HG03064 (cell line): ENCODE measurements around the gene GJB4.

ENCODE experiments used
- ATAC-seq: cut with Tn5 transposase; IDR thresholded peaks from one replicate; pipeline ENCODE4 v1.9.1; 2021; ENCODE audit warnings: low read depth; ENCODE audit not compliant: unreplicated experiment

GJB4 gene

DNA sequence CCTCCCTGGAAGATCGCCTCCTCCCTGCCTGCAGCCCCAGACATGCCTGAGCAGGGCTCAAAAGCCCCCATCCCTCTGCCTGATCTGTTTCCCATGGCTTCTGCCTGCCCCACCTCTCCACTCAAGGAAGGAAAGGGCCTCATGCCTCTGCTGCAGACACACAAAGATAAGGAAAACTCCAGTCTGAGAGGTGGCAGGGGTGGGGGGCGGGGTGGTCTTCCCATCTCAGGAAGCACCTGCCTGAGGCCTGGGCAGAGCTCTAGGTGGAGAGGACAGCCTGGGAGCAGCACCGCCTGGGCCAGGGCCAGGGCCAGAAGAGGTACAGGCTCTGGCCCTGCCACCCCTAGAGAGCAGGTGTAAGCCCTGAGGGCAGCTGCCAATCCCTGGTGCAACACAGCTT, 17.4 kb downstream of the GJB4 start:
- ATAC-seq, result no peak

GRCh38 chr1:34777519-34778321, 18.2 kb downstream of the GJB4 start:
- no peak for ATAC-seq

DNA sequence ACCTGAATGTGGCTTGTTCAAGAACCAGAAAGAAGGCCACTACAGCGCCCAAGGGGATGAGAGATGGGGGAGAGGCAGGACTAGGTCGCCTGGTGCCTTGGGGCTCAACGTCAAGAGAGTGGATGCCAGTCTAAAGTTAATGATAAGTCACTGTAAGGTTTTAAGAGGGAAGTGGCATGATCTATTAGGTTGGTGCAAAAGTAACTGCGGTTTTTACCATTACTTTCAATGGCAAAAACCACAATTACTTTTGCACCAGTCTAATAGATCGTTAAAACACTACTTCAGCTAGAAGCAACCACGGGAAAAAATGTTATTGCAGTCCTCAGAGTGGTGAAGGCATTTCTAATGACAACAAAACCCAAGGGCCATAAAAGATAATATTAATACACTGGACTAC, 18.8 kb downstream of the GJB4 start:
- ATAC-seq, result no peak

- ATAC-seq, result no peak
These were observed 19.5 kb downstream of the GJB4 start for GRCh38 chr1:34779005-34779404.

DNA sequence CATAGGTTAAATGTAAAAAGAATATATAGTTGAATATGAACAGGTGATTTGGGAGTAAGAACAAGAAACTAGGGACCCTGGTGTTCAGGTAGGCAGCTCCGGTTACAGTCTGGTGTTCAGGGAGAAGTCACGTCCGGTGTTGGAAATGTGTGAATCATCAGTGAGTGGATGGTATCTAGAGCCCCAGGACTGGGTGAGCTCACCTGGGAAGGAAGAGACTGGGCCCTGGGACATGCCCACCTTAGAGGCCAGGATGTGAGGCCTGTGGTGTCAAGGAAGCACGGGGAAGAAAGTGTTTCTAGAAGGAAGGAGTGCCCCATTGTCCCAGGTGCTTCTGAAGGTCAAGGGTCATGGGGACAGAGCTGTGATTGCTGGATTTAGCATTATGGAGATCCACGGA, 20.0 kb downstream of the GJB4 start:
- ATAC-seq, result no peak

DNA sequence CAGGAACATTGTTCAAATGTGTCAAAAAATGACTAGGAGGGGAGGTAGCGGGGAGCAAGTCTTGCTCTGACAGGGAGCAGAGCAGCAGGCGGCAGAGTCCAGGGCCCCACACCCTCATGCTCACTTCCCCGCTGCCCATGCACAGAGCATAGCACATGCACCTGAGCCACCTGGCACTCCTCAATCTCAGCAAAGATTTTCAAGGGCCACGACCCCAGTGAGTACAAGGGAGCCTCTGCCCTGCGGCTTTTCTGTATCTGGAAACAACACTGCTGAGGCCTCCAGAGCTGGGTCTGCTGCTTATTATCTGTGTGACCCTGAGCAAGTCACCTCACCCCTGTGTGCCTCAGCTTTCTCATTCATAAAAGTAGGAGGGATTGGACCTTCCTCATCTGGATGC, 20.4 kb downstream of the GJB4 start:
- ATAC-seq, result no peak

- no peak for ATAC-seq
These were observed 21.0 kb downstream of the GJB4 start for GRCh38 chr1:34780528-34780927.

DNA sequence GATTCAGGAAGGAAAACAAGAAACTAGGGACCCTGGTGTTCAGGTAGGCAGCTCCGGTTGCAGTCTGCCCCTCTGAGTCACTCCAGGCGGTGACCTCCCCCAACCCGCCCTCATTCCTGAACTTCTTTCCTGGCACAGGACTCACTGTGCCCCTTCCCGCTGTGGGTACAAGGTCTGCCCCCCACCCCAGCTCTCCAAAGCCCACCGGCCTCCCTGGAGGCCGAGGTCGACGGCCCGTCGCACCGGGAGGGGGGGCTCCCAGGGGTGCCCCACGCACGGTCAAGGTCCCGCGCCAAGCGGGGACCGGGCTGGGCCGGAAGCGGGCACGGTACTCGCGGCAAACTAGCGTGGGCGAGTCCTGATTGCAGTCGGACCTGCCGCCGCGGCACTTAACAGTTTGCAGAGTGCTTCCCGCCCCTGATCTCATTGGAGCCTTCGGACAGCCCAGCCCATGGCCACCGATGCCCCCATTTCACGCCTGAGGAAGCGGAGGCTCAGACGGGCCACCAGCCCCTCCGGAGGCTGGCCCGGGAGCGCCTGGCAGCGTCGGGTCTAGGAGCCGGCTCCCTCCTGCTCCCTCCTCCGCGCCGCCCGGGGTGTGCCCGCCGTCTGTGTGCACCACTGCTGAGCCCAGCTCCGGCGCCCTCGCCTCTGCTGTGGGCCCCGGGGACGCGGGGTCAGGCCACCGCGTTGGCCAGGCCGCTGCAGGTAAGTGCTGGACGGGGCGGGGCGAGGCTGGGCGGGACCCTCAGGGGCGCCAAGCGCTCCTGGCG, 21.7 kb downstream of the GJB4 start, which contains the start of gene GJB3:
Gene GJB3 (plus strand): TSS at position 144 of the 773 bp plus-strand sequence. CDS start 3,549 bp downstream, outside the sequence.
- no peak for ATAC-seq

DNA sequence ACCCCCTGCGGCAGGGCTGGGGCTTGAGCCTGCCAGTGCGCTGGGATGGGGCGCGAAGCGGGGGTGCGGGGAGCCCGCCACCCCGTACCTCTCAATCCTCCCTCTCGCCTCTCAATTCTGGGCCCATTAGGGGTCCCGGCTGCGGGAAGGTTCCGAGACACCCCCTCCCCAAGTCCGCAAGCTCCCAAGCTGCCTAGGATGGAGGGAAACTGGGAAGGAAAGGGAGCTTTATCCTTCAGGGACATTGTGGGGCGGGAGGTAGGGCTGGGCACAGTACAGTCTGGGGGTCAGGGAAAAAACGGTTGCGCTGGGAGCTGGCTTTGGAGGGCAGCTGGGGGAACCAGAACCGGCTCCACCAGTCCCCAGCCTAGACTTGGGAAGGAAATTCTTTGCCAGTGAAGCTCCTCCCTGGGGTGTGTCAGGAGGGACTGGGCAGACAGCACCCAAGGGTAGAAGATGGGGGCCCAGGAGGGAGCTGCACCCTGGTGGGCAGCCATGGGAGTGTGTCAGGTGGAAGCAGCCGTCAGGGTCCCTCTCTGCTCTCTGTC, 22.4 kb downstream of the GJB4 start:
- no peak for ATAC-seq

DNA sequence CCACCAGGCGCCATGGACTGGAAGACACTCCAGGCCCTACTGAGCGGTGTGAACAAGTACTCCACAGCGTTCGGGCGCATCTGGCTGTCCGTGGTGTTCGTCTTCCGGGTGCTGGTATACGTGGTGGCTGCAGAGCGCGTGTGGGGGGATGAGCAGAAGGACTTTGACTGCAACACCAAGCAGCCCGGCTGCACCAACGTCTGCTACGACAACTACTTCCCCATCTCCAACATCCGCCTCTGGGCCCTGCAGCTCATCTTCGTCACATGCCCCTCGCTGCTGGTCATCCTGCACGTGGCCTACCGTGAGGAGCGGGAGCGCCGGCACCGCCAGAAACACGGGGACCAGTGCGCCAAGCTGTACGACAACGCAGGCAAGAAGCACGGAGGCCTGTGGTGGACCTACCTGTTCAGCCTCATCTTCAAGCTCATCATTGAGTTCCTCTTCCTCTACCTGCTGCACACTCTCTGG, 25.2 kb downstream of the GJB4 start:
- no peak for ATAC-seq

- ATAC-seq, result no peak
These were observed 25.8 kb downstream of the GJB4 start for GRCh38 chr1:34785231-34785874.

DNA sequence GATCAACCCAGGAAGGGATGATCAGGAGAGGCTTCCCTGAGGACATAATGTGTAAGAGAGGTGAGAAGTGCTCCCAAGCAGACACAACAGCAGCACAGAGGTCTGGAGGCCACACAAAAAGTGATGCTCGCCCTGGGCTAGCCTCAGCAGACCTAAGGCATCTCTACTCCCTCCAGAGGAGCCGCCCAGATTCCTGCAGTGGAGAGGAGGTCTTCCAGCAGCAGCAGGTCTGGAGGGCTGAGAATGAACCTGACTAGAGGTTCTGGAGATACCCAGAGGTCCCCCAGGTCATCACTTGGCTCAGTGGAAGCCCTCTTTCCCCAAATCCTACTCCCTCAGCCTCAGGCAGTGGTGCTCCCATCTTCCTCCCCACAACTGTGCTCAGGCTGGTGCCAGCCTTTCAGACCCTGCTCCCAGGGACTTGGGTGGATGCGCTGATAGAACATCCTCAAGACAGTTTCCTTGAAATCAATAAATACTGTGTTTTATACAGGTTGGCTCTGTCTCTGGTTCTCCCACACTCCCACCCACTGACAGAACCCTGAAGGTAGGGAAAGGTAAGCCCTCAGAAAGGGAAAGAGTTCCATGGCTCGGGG, 26.4 kb downstream of the GJB4 start:
- no peak for ATAC-seq

DNA sequence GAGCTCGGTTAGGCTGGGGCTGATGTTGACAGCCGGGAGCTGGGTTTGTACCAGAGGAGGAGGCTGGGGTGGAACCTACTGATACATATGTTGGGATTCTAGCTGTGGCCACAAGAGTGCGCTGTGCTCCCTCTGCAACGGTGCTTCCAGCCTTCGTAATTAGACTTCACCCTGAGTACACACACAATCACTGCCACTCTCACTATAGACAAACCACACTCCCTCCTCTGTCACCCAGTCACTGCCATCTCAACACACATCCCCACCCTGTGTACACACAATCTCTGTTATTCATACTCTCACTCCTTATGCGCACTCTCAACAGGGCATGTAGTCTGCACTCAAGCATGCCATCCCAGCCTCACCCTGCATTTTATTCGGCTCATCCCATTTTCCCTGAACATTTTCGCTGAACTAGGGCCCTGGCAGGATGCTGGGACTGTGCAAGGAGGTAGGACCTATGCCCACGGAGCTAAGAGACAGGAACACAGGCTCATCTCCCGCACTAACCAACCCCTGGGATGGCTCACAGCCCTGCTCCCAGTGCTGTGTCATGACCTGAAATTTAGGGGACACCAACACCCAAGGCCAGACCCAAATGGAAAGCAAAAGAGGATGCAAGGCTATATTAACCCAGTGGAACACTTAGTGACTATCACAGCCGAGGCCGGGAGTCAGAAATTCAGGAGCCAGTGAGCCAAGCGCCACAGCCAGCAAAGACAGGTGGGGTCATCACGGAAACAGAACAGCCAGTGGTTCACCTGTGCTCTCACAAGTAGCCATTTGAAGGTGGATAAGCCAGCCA, 27.2 kb downstream of the GJB4 start:
- no peak for ATAC-seq

- no peak for ATAC-seq
These were observed 28.2 kb downstream of the GJB4 start for GRCh38 chr1:34787461-34788420.

- no peak for ATAC-seq
These were observed 31.4 kb downstream of the GJB4 start for GRCh38 chr1:34790985-34791384.

- no peak for ATAC-seq
These were observed 32.9 kb downstream of the GJB4 start for GRCh38 chr1:34792424-34792823.

DNA sequence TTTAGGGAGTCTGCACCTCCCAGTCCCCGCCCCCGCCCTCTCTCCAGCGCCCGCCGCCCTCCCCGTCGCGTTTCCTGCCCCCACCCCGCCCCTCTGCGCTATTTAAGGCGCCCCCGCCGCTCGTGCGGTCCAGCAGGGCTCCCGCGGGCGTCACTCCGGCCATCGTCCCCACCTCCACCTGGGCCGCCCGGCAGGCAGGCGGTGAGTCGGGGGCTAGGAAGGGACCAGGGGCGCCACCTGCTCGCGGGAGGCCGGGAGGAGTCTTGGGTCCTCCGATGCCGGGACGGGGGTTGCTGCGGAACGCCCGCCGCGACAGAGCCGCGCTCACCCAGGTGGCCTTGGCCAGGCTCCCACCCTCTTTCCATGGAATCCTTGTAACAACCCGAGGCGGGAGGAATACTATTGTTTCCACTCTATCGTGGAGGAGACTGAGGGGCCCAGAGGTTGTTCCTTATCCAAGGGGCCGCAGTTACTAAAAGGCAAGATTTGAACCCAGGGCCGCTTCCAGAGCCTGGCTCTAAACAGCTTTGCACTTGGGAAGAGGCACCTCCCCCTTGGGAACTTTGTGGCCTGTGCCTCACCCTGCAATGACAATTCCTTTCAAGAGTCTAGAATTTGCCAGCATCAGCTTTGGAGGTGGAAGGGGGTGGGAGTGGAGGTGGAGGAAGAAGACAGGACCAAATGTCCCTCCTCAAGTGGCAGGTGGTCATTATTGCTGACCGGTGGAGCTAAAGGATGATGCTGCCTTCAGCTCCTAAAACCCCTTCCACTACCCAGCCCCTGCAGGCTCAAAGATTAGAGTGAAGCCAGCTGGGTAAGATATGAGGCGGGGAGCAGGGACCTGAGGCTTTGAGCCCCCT, 33.6 kb downstream of the GJB4 start, which contains the start of gene GJA4:
Gene GJA4 (plus strand): TSS at position 132 of the 860 bp plus-strand sequence. CDS start 1,215 bp downstream, outside the sequence.
- ATAC-seq, result no peak
